Body of pancreas (tissue), 4 donors: ENCODE data around the gene CHN1.

Experiments
- CTCF ChIP-seq, 7 experiments: fragments of 450-650 bp in 4 of 7; fragments of 200-600 bp in 3 of 7; sonication (generic) in 3 of 7; IDR thresholded peaks; one replicate each; pipeline ENCODE4 v1.5.1; 2016 to 2019; ENCODE audit warnings: antibody characterized with exemption in 7 of 7
- POLR2A ChIP-seq, 3 donors: fragments of 450-650 bp; IDR thresholded peaks; one replicate each; pipeline ENCODE4 v1.6.1; 2016; ENCODE audit warnings: antibody characterized with exemption in 3 of 3, mild to moderate bottlenecking in 2 of 3

DNA sequence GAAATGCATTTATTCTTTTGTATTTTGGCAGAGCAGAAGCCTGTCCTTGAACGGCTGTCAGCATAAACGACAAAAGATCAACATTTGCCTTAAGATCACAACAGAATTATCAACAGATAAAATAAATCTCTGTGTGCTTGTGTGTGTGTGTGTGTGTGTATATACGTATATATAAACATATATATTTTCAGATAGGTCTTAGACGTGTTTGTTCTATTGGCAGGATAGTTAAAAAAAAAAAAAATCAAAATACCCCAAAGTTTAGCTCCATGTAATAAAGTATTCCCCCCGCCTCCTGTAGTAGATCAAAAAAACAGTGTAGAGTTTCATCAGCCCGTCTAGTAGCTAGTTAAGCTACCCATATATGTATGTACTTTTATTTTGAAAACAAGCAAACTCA, 107.9 kb downstream of the CHN1 start:
- TF ChIP-seq CTCF (IDR thresholded peaks at IDR 0.05) (no peak), POLR2A (IDR thresholded peaks at IDR 0.05) (no peak)
